H1 (cell line): ENCODE measurements around the gene PRKCH. TPM values are rescaled to one million over a fixed set of nuclear protein-coding genes. Genes with fewer than 3 reads are reported as not detected.

Source experiments
- CTCF ChIA-PET: fragments of 300-600 bp; sonication (Branson Sonifier 250); formaldehyde crosslinking; loops from one replicate; lab custom pipeline; 2021; ENCODE audit not compliant: partially characterized antibody; lab: Charles Lee
- POLR2A ChIA-PET: fragments of 300-600 bp; sonication (Branson Sonifier 250); formaldehyde crosslinking; loops from one replicate; lab custom pipeline; 2021; ENCODE audit warnings: inconsistent platforms; ENCODE audit not compliant: partially characterized antibody; lab: Charles Lee
- DNase-seq, 2 experiments: peaks; one replicate each; pipeline versions ENCODE4 v3.0.0 to v3.0.0-alpha.2; 2010 to 2022; ENCODE audit warnings: low spot score in 2 of 2, low read depth in 1 of 2, mixed read lengths in 1 of 2
- FAIRE-seq: peaks from 2 replicates; lab custom pipeline; 2011; peaks lifted over from hg19 to GRCh38; lab: Jason Lieb, UNC
- H2AFZ ChIP-seq: 2 replicates; pipeline ENCODE4 v1.8.1; 2012; ENCODE audit warnings: low read length, inconsistent platforms
- H2AK5ac ChIP-seq: 2 replicates; pipeline ENCODE4 v1.6.1; 2013; ENCODE audit warnings: low read depth, low read length
- H2BK120ac ChIP-seq: replicated peaks from 2 replicates; pipeline ENCODE3; 2013; ENCODE audit warnings: low read depth, low read length, inconsistent platforms
- H2BK12ac ChIP-seq: 2 replicates; pipeline ENCODE4 v1.6.1; 2013; ENCODE audit warnings: low read depth, low read length
- H2BK15ac ChIP-seq: 2 replicates; pipeline ENCODE4 v1.6.1; 2013; ENCODE audit warnings: low read length
- H2BK20ac ChIP-seq: 2 replicates; pipeline ENCODE4 v1.6.1; 2013; ENCODE audit warnings: low read length
- H2BK5ac ChIP-seq: 2 replicates; pipeline ENCODE4 v1.6.1; 2013; ENCODE audit warnings: low read depth, low read length
- H3K14ac ChIP-seq: 2 replicates; pipeline ENCODE4 v1.6.1; 2013; ENCODE audit warnings: inconsistent platforms; ENCODE audit not compliant: insufficient read length
- H3K18ac ChIP-seq: 2 replicates; pipeline ENCODE4 v1.6.1; 2013; ENCODE audit warnings: low read length; ENCODE audit errors: extremely low read depth
- H3K23ac ChIP-seq: 2 replicates; pipeline ENCODE4 v1.6.1; 2013; ENCODE audit warnings: inconsistent platforms; ENCODE audit not compliant: insufficient read length
- H3K23me2 ChIP-seq: 2 replicates; pipeline ENCODE4 v1.6.1; 2013; ENCODE audit warnings: low read depth, low read length
- H3K27ac ChIP-seq: 2 replicates; pipeline ENCODE4 v1.6.1; 2011; ENCODE audit warnings: low read depth, low read length, inconsistent platforms
- H3K27me3 ChIP-seq, 4 experiments: replicated peaks in 1 of 4; 1 replicate in 1 of 4; 2 replicates in 3 of 4; pipeline versions ENCODE4 v1.6.1 to v1.8.1; 2011 to 2013; ENCODE audit warnings: low read length in 3 of 4, mild to moderate bottlenecking in 3 of 4, inconsistent platforms in 2 of 4, mixed read lengths in 2 of 4, moderate library complexity in 1 of 4; ENCODE audit not compliant: control insufficient read depth in 3 of 4, insufficient read depth in 3 of 4; ENCODE audit errors: extremely low read depth in 1 of 4
- H3K36me3 ChIP-seq, 4 experiments: 2 replicates each; pipeline versions ENCODE4 v1.6.1 to v1.8.1; 2011 to 2013; ENCODE audit warnings: mild to moderate bottlenecking in 4 of 4, low read length in 3 of 4, moderate library complexity in 2 of 4, control low read depth in 1 of 4, inconsistent platforms in 1 of 4; ENCODE audit not compliant: insufficient read depth in 4 of 4, control insufficient read depth in 2 of 4
- H3K4ac ChIP-seq: replicated peaks from 2 replicates; pipeline ENCODE3; 2013; ENCODE audit warnings: low read length, low read depth, mixed read lengths, inconsistent platforms; ENCODE audit not compliant: insufficient read length
- H3K4me1 ChIP-seq, 4 experiments: replicated peaks in 1 of 4; 1 replicate in 1 of 4; 2 replicates in 3 of 4; pipeline versions ENCODE4 v1.6.1 to v1.8.1; 2011 to 2013; ENCODE audit warnings: low read length in 3 of 4, inconsistent platforms in 2 of 4, mixed read lengths in 1 of 4; ENCODE audit not compliant: insufficient read depth in 4 of 4, control insufficient read depth in 3 of 4
- H3K4me2 ChIP-seq, 2 experiments: 2 replicates each; pipeline versions ENCODE4 v1.6.1 to v1.8.1; 2011 to 2013; ENCODE audit warnings: low read depth in 2 of 2, low read length in 2 of 2, control low read depth in 1 of 2, inconsistent platforms in 1 of 2, mild to moderate bottlenecking in 1 of 2; ENCODE audit not compliant: insufficient read depth in 1 of 2
- H3K4me3 ChIP-seq, 4 experiments: fragments of 200-600, 300-600 bp in 1 of 4; sonication (generic), shearing (Covaris generic), sonication (Bioruptor Twin) in 1 of 4; 2 replicates each; pipeline versions ENCODE4 v1.5.1 to v1.8.1; 2011 to 2016; ENCODE audit warnings: low read length in 4 of 4, low read depth in 3 of 4, control low read depth in 2 of 4, inconsistent platforms in 2 of 4, mild to moderate bottlenecking in 2 of 4, mixed read lengths in 1 of 4, moderate library complexity in 1 of 4; ENCODE audit not compliant: insufficient read depth in 2 of 4; ENCODE audit errors: extremely low read depth in 1 of 4
- H3K56ac ChIP-seq: replicated peaks from 2 replicates; pipeline ENCODE3; 2013; ENCODE audit warnings: low read depth, mild to moderate bottlenecking, mixed read lengths, low read length, inconsistent platforms; ENCODE audit not compliant: insufficient read length
- H3K79me1 ChIP-seq: 2 replicates; pipeline ENCODE4 v1.6.1; 2013; ENCODE audit warnings: low read depth, low read length, control low read depth
- H3K79me2 ChIP-seq, 2 experiments: 2 replicates each; pipeline versions ENCODE4 v1.6.1 to v1.8.1; 2012 to 2013; ENCODE audit warnings: low read length in 2 of 2, mild to moderate bottlenecking in 2 of 2, inconsistent platforms in 1 of 2; ENCODE audit not compliant: insufficient read depth in 2 of 2, control insufficient read depth in 1 of 2
- H3K9ac ChIP-seq, 4 experiments: replicated peaks in 1 of 4; 1 replicate in 1 of 4; 2 replicates in 3 of 4; pipeline versions ENCODE4 v1.6.1 to v1.8.1; 2011 to 2013; ENCODE audit warnings: low read depth in 3 of 4, low read length in 3 of 4, control low read depth in 2 of 4, mild to moderate bottlenecking in 2 of 4, moderate library complexity in 2 of 4, inconsistent platforms in 1 of 4; ENCODE audit errors: extremely low read depth in 1 of 4
- H3K9me3 ChIP-seq, 2 experiments: 2 replicates each; pipeline versions ENCODE4 v1.6.1 to v1.8.1; 2012 to 2013; ENCODE audit warnings: mild to moderate bottlenecking in 2 of 2, moderate library complexity in 2 of 2, control low read depth in 1 of 2, inconsistent platforms in 1 of 2, low read depth in 1 of 2, low read length in 1 of 2, mixed read lengths in 1 of 2; ENCODE audit not compliant: insufficient read depth in 2 of 2
- H4K20me1 ChIP-seq, 2 experiments: replicated peaks in 1 of 2; 2 replicates each; pipeline versions ENCODE3 to v1.8.1; 2011 to 2013; ENCODE audit warnings: inconsistent platforms in 2 of 2, low read length in 2 of 2, mild to moderate bottlenecking in 1 of 2; ENCODE audit not compliant: insufficient read depth in 2 of 2, control insufficient read depth in 1 of 2
- H4K5ac ChIP-seq: 2 replicates; pipeline ENCODE4 v1.6.1; 2013; ENCODE audit warnings: low read length, low read depth, mixed read lengths, inconsistent platforms; ENCODE audit not compliant: insufficient read length
- H4K8ac ChIP-seq: 2 replicates; pipeline ENCODE4 v1.8.0; 2013; ENCODE audit warnings: mild to moderate bottlenecking, moderate library complexity, low read length, inconsistent platforms; ENCODE audit not compliant: insufficient read depth; ENCODE audit errors: extremely low read depth
- H4K91ac ChIP-seq: replicated peaks from 2 replicates; pipeline ENCODE3; 2013; ENCODE audit warnings: low read length, mixed read lengths, inconsistent platforms; ENCODE audit not compliant: insufficient read length
- RXRA ChIP-seq: IDR thresholded peaks from 2 replicates; pipeline ENCODE4 v1.6.1; 2011; ENCODE audit warnings: low read depth, mild to moderate bottlenecking, low read length, moderate library complexity; ENCODE audit not compliant: insufficient read depth
- WGBS, 2 experiments: shearing (Covaris generic) in 1 of 2; methylation state at CpG; one replicate each; pipeline versions ENCODE4 v1.1.6 to v1.1.7; 2013 to 2015; ENCODE audit warnings: low lambda C conversion rate in 2 of 2, mixed read lengths in 2 of 2, inconsistent platforms in 1 of 2, low coverage in 1 of 2, missing lambda C conversion rate in 1 of 2; ENCODE audit not compliant: insufficient replicate concordance in 2 of 2, insufficient coverage in 1 of 2, insufficient read length in 1 of 2; ENCODE audit errors: extremely low coverage in 1 of 2, missing lambda C conversion rate in 1 of 2; 5-methylcytosine and 5-hydroxymethylcytosine counted together
- polyA plus RNA-seq, 7 experiments: library from polyadenylated mRNA; depleted of rRNA in 3 of 7; stranded (reverse) in 5 of 7; unstranded in 2 of 7; fragments of >200 nt in 5 of 7; fragments of 200-250 nt in 2 of 7; gene quantifications; 1 replicate in 5 of 7; 2 replicates in 1 of 7; 4 replicates in 1 of 7; pipeline versions ENCODE4 v1.2.1 to v1.2.3, GENCODE V29; 2011 to 2013; ENCODE audit warnings: missing spikeins in 2 of 7, mixed read lengths in 2 of 7
- total RNA-seq: library from RNA; stranded (reverse); fragmentation: NEBNext Ultra II Directional; extraction: Animal tissue kit (Norgen Biotek cat#: 25700); gene quantifications from 2 replicates; pipeline ENCODE4 v1.2.1, GENCODE V29; 2021

Gene PRKCH
- total and polyA plus RNA-seq, 2 of the 8 experiments (the other 6 are each of a cell fraction or from before 2014, with no cell fraction given) = 6.4 to 7.0 TPM

- peak overlapping the region; percentile 62; the same call in 1 of the 2 replicates for H2BK20ac ChIP-seq
- no peaks in the 10 kb centered on the region for H4K20me1 ChIP-seq
- FAIRE-seq = no peak
- H3K23ac ChIP-seq = no peak overlapping the region
- no peak overlapping the region for H2AFZ ChIP-seq
- peak overlapping the region; percentile 50 for H3K4ac ChIP-seq
- CTCF ChIA-PET = interaction anchor here (0.9 to 2.5 kb wide), 4 partner anchors 8 to 285 kb away, joined by 4 to 8 read pairs (median 6); no protein-coding TSS in a partner anchor
- H4K5ac ChIP-seq = no peak overlapping the region
- H2BK5ac ChIP-seq = peak overlapping the region; percentile 85; the same call in 1 of the 2 replicates
- no peak for DNase-seq
- no peak for TF ChIP-seq RXRA
- peak overlapping the region; percentile 45; the same call in 1 of the 2 replicates for H2BK12ac ChIP-seq
- H3K23me2 ChIP-seq = no peaks in the 10 kb centered on the region
- no peak overlapping the region for H3K4me3 ChIP-seq
- no peaks in the 10 kb centered on the region for H3K36me3 ChIP-seq
- H3K27ac ChIP-seq = no peak overlapping the region
- H3K14ac ChIP-seq = no peak overlapping the region
- H3K56ac ChIP-seq = no peak overlapping the region
- H3K4me2 ChIP-seq = no peak overlapping the region
- H2AK5ac ChIP-seq = peak overlapping the region; percentile 57; the same call in 1 of the 2 replicates
- POLR2A ChIA-PET = interaction anchor here (0.8 to 1.0 kb wide), 4 partner anchors 9 to 50 kb away, joined by 3 to 4 read pairs (median 3); no protein-coding TSS in a partner anchor
- H2BK15ac ChIP-seq = 0 out of 2 replicates have a peak overlapping the region, but pooled peaks have one; percentile 25
- no peaks in the 10 kb centered on the region for H3K79me2 ChIP-seq
- peaks cover 3 to 8% (median 6%) of the 10 kb centered on the region in 4 experiments for H3K4me1 ChIP-seq
- H3K79me1 ChIP-seq = no peaks in the 10 kb centered on the region
- no peak overlapping the region for H4K8ac ChIP-seq
- no peak overlapping the region for H4K91ac ChIP-seq
- H3K9me3 ChIP-seq = no peaks in the 10 kb centered on the region
- H3K27me3 ChIP-seq = no peaks in the 10 kb centered on the region; a peak in 1 of 7 replicates
- no peak overlapping the region for H3K9ac ChIP-seq
- H2BK120ac ChIP-seq = peak overlapping the region; percentile 25
- no peak overlapping the region; the same call in 1 of the 2 replicates for H3K18ac ChIP-seq
- 94% methylated on average over 4 of the region's 4 CpGs; no CpG with 5 or more reads in 1 of the 2 experiments for WGBS, 2 experiments
These were observed 230.9 kb downstream of the PRKCH start for GRCh38 chr14:61552241-61552640.
